Transverse colon (tissue), 4 donors: ENCODE data around the gene PRPSAP2.

ENCODE experiments used
- CTCF ChIP-seq, 5 experiments: fragments of 200-600 bp in 3 of 5; fragments of 450-650 bp in 2 of 5; sonication (generic) in 3 of 5; IDR thresholded peaks; 1 replicate in 2 of 5; 2 replicates in 3 of 5; pipeline ENCODE4 v1.5.1; 2016 to 2017; ENCODE audit warnings: antibody characterized with exemption in 5 of 5, inconsistent platforms in 3 of 5, mild to moderate bottlenecking in 2 of 5, moderate library complexity in 1 of 5
- POLR2A ChIP-seq: fragments of 450-650 bp; IDR thresholded peaks from one replicate; pipeline ENCODE4 v1.6.1; 2016; ENCODE audit warnings: antibody characterized with exemption, mild to moderate bottlenecking, moderate library complexity
- POLR2AphosphoS5 ChIP-seq, 3 donors: sonication (generic); formaldehyde crosslinking; IDR thresholded peaks; one replicate each; pipeline ENCODE4 v1.6.1; 2016; ENCODE audit warnings: antibody characterized with exemption in 3 of 3

GRCh38 chr17:18959845-18960240 is 101.9 kb downstream of the PRPSAP2 start:
- TF ChIP-seq CTCF (IDR thresholded peaks at IDR 0.05) (no peak), POLR2A (no peak), POLR2AphosphoS5 (IDR thresholded peaks at IDR 0.05) (no peak)
